Esophagus squamous epithelium (tissue), 4 donors: ENCODE results near the gene IDUA.

Experiments
- CTCF ChIP-seq, 6 experiments: fragments of 450-650 bp in 4 of 6; fragments of 200-600 bp in 2 of 6; sonication (generic) in 2 of 6; IDR thresholded peaks; one replicate each; pipeline ENCODE4 v1.5.1; 2016 to 2019; ENCODE audit warnings: antibody characterized with exemption in 6 of 6, mild to moderate bottlenecking in 4 of 6, moderate library complexity in 4 of 6
- POLR2A ChIP-seq, 4 donors: fragments of 450-650 bp; IDR thresholded peaks; one replicate each; pipeline ENCODE4 v1.6.1; 2017; ENCODE audit warnings: antibody characterized with exemption in 4 of 4, mild to moderate bottlenecking in 4 of 4, moderate library complexity in 3 of 4

DNA sequence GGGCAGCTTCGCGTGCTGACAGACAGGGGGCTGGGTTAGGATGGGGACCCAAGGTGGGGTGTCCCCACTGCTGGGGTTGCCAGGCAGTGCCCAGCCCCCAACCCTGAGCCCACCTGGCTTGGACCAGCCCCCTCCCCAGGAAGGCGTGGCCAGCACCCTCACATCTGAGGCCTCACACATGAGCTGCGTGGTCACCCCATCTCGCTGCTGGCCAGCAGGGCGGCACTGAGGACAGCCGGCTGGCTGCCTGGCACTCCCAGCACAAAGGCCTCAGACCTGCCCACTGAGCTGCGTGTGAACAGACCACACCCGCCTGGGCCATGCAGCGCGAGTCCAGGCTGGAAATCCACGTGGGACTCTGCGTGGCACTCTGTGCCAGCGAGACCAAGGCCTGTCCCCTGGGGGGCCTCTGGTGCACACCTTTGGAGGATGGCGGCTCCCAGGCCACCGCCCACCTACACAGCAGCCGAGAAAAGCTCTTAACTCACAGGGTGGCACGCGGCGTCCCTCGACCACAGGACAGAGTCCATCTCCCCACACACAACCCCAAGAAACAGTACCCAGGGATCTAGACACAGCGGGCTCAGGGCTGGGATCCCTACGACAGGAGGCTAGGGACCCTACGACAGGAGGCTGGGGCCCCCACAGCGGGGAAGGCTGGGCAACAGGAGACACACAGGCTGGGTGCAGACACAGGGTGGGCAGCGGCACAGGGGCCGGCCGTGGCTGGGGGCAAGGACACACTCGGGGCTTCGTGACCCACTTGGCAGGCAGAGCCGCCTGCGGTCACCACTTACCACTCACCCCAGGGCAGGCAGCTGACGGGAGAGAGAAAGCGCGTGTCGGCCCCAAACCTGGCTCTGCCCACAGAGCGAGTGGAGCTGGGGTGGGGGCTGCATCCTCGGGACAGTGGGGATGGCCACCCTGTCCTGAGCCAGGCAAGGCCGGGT lies 23.3 kb upstream of the IDUA start:
- TF ChIP-seq POLR2A (IDR thresholded peaks at IDR 0.05) (peak in 1 of 4 donors; percentile 10), CTCF (IDR thresholded peaks at IDR 0.05) (no peak)
